HAP-1 (cell line): ENCODE measurements around the gene CCND3.

Experiments
- DNase-seq, 2 experiments: peaks; one replicate each; pipeline ENCODE4 v3.0.0-alpha.2; 2016 to 2020; ENCODE audit warnings: low spot score in 2 of 2
- H3K27me3 ChIP-seq: fragments of 250-450 bp; sonication (Bioruptor Pico); 2 replicates; pipeline ENCODE4 v1.5.1; 2020; ENCODE audit warnings: low read depth, mild to moderate bottlenecking, moderate library complexity
- H3K36me3 ChIP-seq: fragments of 250-450 bp; sonication (Bioruptor Pico); replicated peaks from 2 replicates; pipeline ENCODE4 v1.5.1; 2020; ENCODE audit warnings: mild to moderate bottlenecking
- H3K4me1 ChIP-seq: fragments of 250-450 bp; sonication (Bioruptor Pico); 2 replicates; pipeline ENCODE4 v1.5.1; 2020; ENCODE audit warnings: mild to moderate bottlenecking
- H3K4me3 ChIP-seq: fragments of 250-450 bp; sonication (Bioruptor Pico); 2 replicates; pipeline ENCODE4 v1.5.1; 2020; ENCODE audit warnings: mild to moderate bottlenecking, moderate library complexity
- H3K9me3 ChIP-seq: fragments of 250-450 bp; sonication (Bioruptor Pico); 2 replicates; pipeline ENCODE4 v1.5.1; 2020; ENCODE audit warnings: mild to moderate bottlenecking, moderate library complexity
- in situ Hi-C: fragments of 300-500 bp; cut with MboI; formaldehyde crosslinking; loops from 3 replicates; pipeline ENCODE4 v1.14.3; 2020; ENCODE audit warnings: low sequenced_read_pairs, inconsistent platforms, mixed read lengths

Gene CCND3

DNA sequence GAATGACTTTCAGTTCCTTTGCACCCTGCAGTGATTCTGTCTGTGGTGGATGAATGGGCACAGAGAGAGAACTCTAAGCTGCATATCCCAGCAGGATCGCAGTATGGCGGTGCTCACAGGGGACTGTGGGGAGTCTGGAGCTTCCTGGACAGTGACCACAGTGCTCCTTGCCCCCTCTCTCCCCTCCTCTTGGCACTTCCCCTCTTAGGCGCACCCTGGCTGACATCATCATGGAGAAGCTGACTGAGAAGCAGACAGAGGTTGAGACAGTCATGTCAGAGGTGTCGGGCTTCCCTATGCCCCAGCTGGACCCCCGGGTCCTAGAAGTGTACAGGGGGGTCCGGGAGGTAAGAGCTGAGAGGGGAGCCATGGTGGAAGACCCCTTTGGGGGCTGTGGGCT lies 11.7 kb downstream of the CCND3 start:
- DNase-seq, result no peak
- Histone ChIP-seq H3K27me3 (no peaks in the 10 kb centered on the region), H3K4me3 (no peak overlapping the region), H3K9me3 (no peaks in the 10 kb centered on the region), H3K36me3 (peaks cover 95% of the 10 kb centered on the region), H3K4me1 (no peaks in the 10 kb centered on the region)
- in situ Hi-C loops, result no loop called here

- H3K27me3 ChIP-seq, result no peaks in the 10 kb centered on the region
- H3K36me3 ChIP-seq, result peaks cover 80% of the 10 kb centered on the region
- no peak overlapping the region for H3K4me3 ChIP-seq
- H3K9me3 ChIP-seq, result no peaks in the 10 kb centered on the region
- H3K4me1 ChIP-seq, result peaks cover 10% of the 10 kb centered on the region; the same call in 1 of the 2 replicates
- in situ Hi-C loops, result no loop called here
- DNase-seq, result no peak
These were observed 14.4 kb downstream of the CCND3 start for GRCh38 chr6:41927253-41927652.

DNA sequence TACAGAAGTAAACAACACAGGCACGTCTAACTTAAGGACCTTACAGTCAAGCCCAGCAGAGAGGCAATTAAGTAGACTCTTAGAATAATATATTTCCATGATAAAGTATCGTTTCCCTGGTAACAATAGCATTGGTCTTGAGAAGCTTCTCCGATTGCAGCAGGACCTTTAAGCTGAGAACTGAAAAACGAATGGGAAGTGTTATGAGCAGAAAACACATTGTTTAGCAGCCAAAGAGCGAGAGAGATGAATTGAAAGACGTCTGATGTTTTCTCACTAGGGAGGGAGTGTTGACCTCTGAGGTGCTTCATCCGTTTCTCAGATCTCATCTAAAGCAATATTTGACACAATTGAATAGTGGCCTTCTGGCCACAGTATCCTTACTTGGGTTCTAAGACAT lies 19.5 kb downstream of the CCND3 start:
- Histone ChIP-seq H3K36me3 (peaks cover 29% of the 10 kb centered on the region), H3K4me1 (peaks cover 13% of the 10 kb centered on the region; the same call in 1 of the 2 replicates), H3K4me3 (peak overlapping the region; percentile 85), H3K27me3 (no peaks in the 10 kb centered on the region), H3K9me3 (no peaks in the 10 kb centered on the region)
- in situ Hi-C loops, result loop anchor here (5.0 kb wide), 2 partner anchors 75 to 135 kb away; partner anchors contain the start of gene TOMM6
- peak in 1 of 2 experiments; percentile 7 for DNase-seq

DNA sequence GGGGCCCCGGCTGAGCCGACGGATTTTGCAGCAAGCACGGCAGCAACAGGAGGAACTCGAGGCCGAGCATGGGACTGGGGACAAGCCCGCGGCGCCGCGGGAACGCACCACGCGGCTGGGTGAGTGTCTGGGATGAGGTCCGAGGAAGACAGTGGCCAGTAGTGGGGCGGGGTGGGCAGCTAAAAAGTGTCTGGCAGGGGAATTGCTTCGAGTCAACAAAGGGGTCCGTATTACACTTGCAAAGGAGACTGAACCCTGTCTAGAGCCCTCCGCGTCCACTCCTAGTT lies 20.0 kb downstream of the CCND3 start:
- Histone ChIP-seq H3K9me3 (no peaks in the 10 kb centered on the region), H3K36me3 (peaks cover 25% of the 10 kb centered on the region), H3K27me3 (no peaks in the 10 kb centered on the region), H3K4me1 (peaks cover 13% of the 10 kb centered on the region; the same call in 1 of the 2 replicates), H3K4me3 (peak overlapping the region; percentile 85)
- in situ Hi-C loops, result loop anchor here (5.0 kb wide), 2 partner anchors 74 to 134 kb away; partner anchors contain the start of gene TOMM6
- DNase-seq, result no peak

DNA sequence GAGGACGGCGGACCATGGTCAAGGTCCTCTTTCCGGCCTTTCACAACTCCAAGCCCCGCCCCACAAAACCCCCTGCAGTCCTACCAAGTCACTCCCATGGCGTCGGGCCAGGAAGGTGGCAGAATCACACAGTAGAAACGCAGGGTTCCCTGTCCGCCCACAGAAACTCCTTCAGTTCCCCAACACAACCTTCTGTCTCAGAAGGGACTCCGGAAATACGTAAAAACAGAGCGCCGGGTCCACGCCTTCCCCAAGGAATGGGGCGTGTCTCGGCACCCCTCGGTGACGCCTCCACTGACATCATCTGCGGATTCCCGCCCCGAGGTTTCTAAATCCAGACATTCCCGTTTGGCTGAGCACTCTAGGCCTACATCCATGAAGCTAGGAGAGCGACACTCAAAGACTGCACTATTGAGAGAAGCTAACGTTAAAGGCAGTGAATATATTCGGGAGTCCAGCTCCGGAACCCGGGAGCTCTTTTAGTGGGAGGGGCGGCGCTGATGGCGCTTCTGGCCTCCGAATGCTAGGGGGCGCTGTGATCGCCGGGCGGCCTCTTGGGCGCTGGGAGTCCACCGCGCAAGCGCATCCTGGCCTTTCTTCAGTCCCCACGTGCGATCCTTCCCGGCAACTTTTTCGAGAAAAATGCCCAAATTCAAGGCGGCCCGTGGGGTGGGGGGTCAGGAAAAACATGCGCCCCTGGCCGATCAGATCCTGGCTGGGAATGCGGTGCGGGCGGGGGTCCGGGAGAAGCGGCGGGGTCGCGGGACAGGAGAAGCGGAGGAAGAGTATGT lies 20.5 kb downstream of the CCND3 start, which contains the start of the genes BYSL and MED20:
Gene BYSL, plus strand, starts transcription at position 579 of the 791 bp plus-strand sequence. Its CDS starts 64 bp downstream, at position 643.
Gene MED20, minus strand, starts transcription at position 219 of the 791 bp plus-strand sequence. Its CDS starts 121 bp downstream, at position 98.
- H3K4me3 ChIP-seq, result peak within 1 kb of the TSS; percentile 85
- peaks cover 25% of the 10 kb centered on the region for H3K36me3 ChIP-seq
- no peaks in the 10 kb centered on the region for H3K9me3 ChIP-seq
- DNase-seq, result peak; percentile 93 to 94
- in situ Hi-C loops, result loop anchor here (5.0 kb wide), 2 partner anchors 74 to 134 kb away; partner anchors contain the start of gene TOMM6
- no peaks in the 10 kb centered on the region for H3K27me3 ChIP-seq
- peaks cover 13% of the 10 kb centered on the region; the same call in 1 of the 2 replicates for H3K4me1 ChIP-seq

GRCh38 chr6:41917528-41917927 lies 24.1 kb downstream of the CCND3 start:
- Histone ChIP-seq H3K36me3 (peaks cover 23% of the 10 kb centered on the region), H3K4me1 (peaks cover 5% of the 10 kb centered on the region; the same call in 1 of the 2 replicates), H3K9me3 (no peaks in the 10 kb centered on the region), H3K4me3 (no peak overlapping the region), H3K27me3 (no peaks in the 10 kb centered on the region)
- no peak for DNase-seq
- in situ Hi-C loops, result no loop called here

- in situ Hi-C loops, result no loop called here
These were observed 26.6 kb downstream of the CCND3 start for GRCh38 chr6:41914869-41915530.

GRCh38 chr6:41914343-41914742 lies 27.3 kb downstream of the CCND3 start:
- in situ Hi-C loops, result no loop called here
- H3K4me1 ChIP-seq, result no peaks in the 10 kb centered on the region
- H3K9me3 ChIP-seq, result no peaks in the 10 kb centered on the region
- no peak for DNase-seq
- peaks cover 29% of the 10 kb centered on the region for H3K36me3 ChIP-seq
- no peak overlapping the region for H3K4me3 ChIP-seq
- H3K27me3 ChIP-seq, result no peaks in the 10 kb centered on the region

More at GRCh38 chr6:41914869-41915530, 26.6 kb downstream of the CCND3 start:
- Histone ChIP-seq H3K4me1 (no peaks in the 10 kb centered on the region), H3K27me3 (no peaks in the 10 kb centered on the region), H3K36me3 (peaks cover 23% of the 10 kb centered on the region), H3K9me3 (no peaks in the 10 kb centered on the region), H3K4me3 (no peak overlapping the region)
- no peak for DNase-seq

GRCh38 chr6:41909727-41910126 lies 31.9 kb downstream of the CCND3 start:
- in situ Hi-C loops, result no loop called here

GRCh38 chr6:41901882-41902519 lies 39.6 kb downstream of the CCND3 start:
- in situ Hi-C loops, result no loop called here
- DNase-seq, result peak in 1 of 2 experiments; percentile 43

More at GRCh38 chr6:41909727-41910126, 31.9 kb downstream of the CCND3 start:
- no peak for DNase-seq
- Histone ChIP-seq H3K4me3 (no peak overlapping the region), H3K9me3 (no peaks in the 10 kb centered on the region), H3K36me3 (peaks cover 39% of the 10 kb centered on the region), H3K27me3 (no peaks in the 10 kb centered on the region), H3K4me1 (no peaks in the 10 kb centered on the region)

GRCh38 chr6:41900861-41901260 lies 40.7 kb downstream of the CCND3 start:
- H3K27me3 ChIP-seq, result no peaks in the 10 kb centered on the region
- H3K36me3 ChIP-seq, result peaks cover 19% of the 10 kb centered on the region
- in situ Hi-C loops, result no loop called here
- no peak for DNase-seq
- no peaks in the 10 kb centered on the region for H3K9me3 ChIP-seq
- H3K4me3 ChIP-seq, result no peak overlapping the region
- H3K4me1 ChIP-seq, result peaks cover 6% of the 10 kb centered on the region

More at GRCh38 chr6:41901882-41902519, 39.6 kb downstream of the CCND3 start:
- Histone ChIP-seq H3K9me3 (no peaks in the 10 kb centered on the region), H3K4me3 (no peak overlapping the region), H3K4me1 (no peaks in the 10 kb centered on the region; the same call in 1 of the 2 replicates), H3K36me3 (peaks cover 29% of the 10 kb centered on the region), H3K27me3 (no peaks in the 10 kb centered on the region)

GRCh38 chr6:41896281-41896680 lies 45.3 kb downstream of the CCND3 start:
- in situ Hi-C loops, result no loop called here
- Histone ChIP-seq H3K9me3 (no peaks in the 10 kb centered on the region), H3K4me3 (peak overlapping the region; percentile 56), H3K4me1 (peaks cover 24% of the 10 kb centered on the region), H3K36me3 (no peaks in the 10 kb centered on the region), H3K27me3 (no peaks in the 10 kb centered on the region)
- DNase-seq, result no peak
